Measurements from ENCODE around the gene GRID2. TPM values are rescaled to one million over a fixed set of nuclear protein-coding genes. Genes with fewer than 3 reads are reported as not detected.

Gene GRID2
- polyA plus RNA-seq, 1 donor (not counting 4 experiments of a cell fraction or from before 2014, with no cell fraction given) = not detected

DNA sequence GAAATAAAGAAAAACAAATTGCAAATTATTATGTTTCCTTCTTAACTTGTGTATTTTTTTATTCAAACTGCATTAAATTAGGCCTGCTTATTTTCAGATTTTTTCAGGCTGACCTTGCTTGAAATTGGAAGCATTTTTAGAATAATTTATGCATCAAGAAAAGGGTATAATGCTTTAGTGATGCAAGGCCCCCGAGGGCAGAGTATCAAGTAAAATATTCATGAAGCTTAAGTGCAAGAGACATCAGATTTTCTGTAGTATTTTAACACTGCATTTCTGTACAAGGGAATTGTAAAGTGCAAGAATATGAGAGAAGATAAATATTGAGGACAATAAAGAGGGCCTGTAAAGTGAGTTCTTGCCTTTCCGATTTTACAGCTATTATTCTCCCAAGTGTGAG lies 1039.0 kb downstream of the GRID2 start:
- H3K9me1 ChIP-seq (ENCODE audit: control insufficient read depth, extremely low read depth, insufficient read depth, low read length) = no peaks in the 10 kb centered on the region
- H2AFZ ChIP-seq (ENCODE audit: control insufficient read depth, low read length) = no peak overlapping the region
- dilution Hi-C loops (cut with MboI; ENCODE audit: extremely low pct_ligation_motif_present, low sequenced_read_pairs) = no loop called here
- H3K4me1 ChIP-seq (ENCODE audit: control insufficient read depth, extremely low read depth, insufficient read depth, low read length) = no peaks in the 10 kb centered on the region
- no peaks in the 10 kb centered on the region for H3K79me2 ChIP-seq (ENCODE audit: control insufficient read depth, insufficient read depth, low read length)
- TF ChIP-seq EZH2 (IDR thresholded peaks at IDR 0.05; ENCODE audit: low read length) = no peak
- TF ChIP-seq, protein P1, sequence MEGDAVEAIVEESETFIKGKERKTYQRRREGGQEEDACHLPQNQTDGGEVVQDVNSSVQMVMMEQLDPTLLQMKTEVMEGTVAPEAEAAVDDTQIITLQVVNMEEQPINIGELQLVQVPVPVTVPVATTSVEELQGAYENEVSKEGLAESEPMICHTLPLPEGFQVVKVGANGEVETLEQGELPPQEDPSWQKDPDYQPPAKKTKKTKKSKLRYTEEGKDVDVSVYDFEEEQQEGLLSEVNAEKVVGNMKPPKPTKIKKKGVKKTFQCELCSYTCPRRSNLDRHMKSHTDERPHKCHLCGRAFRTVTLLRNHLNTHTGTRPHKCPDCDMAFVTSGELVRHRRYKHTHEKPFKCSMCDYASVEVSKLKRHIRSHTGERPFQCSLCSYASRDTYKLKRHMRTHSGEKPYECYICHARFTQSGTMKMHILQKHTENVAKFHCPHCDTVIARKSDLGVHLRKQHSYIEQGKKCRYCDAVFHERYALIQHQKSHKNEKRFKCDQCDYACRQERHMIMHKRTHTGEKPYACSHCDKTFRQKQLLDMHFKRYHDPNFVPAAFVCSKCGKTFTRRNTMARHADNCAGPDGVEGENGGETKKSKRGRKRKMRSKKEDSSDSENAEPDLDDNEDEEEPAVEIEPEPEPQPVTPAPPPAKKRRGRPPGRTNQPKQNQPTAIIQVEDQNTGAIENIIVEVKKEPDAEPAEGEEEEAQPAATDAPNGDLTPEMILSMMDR (optimal IDR thresholded peaks at IDR 0.05 in 1 of 3, IDR thresholded peaks at IDR 0.05 in 1 of 3, conservative IDR thresholded peaks at IDR 0.05 in 1 of 3; ENCODE audit: extremely low read depth in 1 of 3, insufficient read depth in 2 of 3, low read length in 3 of 3) = no peak
- no peak overlapping the region for H3K9ac ChIP-seq (ENCODE audit: control insufficient read depth, extremely low read depth, insufficient read depth, low read length)
- no peaks in the 10 kb centered on the region for H3K9me3 ChIP-seq (ENCODE audit: control insufficient read depth, low read depth, low read length)
- no peak overlapping the region for H3K4me2 ChIP-seq (ENCODE audit: control insufficient read depth, extremely low read depth, insufficient read depth, low read depth, low read length)
- no peak overlapping the region for H3K27ac ChIP-seq (ENCODE audit: control insufficient read depth, insufficient read depth, low read length)
- H3K36me3 ChIP-seq (ENCODE audit: control insufficient read depth in 2 of 2, extremely low read depth in 1 of 2, insufficient read depth in 2 of 2, low read length in 2 of 2) = no peaks in the 10 kb centered on the region
- H4K20me1 ChIP-seq (ENCODE audit: control insufficient read depth, extremely low read depth, insufficient read depth, low read length) = no peaks in the 10 kb centered on the region
- H3K4me3 ChIP-seq (ENCODE audit: control insufficient read depth in 2 of 3, extremely low read depth in 1 of 3, insufficient read depth in 2 of 3, low read depth in 1 of 3, low read length in 3 of 3) = no peak overlapping the region
- no peaks in the 10 kb centered on the region for H3K27me3 ChIP-seq (ENCODE audit: control insufficient read depth, extremely low read depth, insufficient read depth, low read length)
- DNase-seq (ENCODE audit: low read depth, low spot score) (no peak), FAIRE-seq (no peak)

DNA sequence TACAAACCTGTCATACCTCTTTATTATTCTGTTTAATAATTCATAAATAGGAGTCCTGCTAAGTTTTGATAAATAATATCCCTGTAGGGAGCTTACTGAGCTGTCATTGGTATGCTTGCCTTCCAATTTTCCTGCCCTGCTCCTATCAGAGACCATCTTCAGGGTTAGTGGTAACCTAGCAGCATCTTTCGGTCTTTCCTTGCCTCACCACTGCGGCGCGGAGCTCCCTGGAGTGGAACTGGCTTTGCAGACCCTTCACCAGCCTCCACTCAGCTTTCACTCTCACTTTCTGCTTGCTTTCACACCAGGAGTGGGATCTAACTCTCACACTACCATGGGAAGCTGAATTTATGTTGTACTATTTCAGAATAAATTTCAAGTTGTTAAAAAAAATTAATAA lies 1043.1 kb downstream of the GRID2 start:
- Histone ChIP-seq H3K9me3 (ENCODE audit: control insufficient read depth, low read depth, low read length) (no peaks in the 10 kb centered on the region), H3K27me3 (ENCODE audit: control insufficient read depth, extremely low read depth, insufficient read depth, low read length) (no peaks in the 10 kb centered on the region), H3K9ac (ENCODE audit: control insufficient read depth, extremely low read depth, insufficient read depth, low read length) (no peak overlapping the region), H3K9me1 (ENCODE audit: control insufficient read depth, extremely low read depth, insufficient read depth, low read length) (no peaks in the 10 kb centered on the region), H3K4me3 (ENCODE audit: control insufficient read depth in 2 of 3, extremely low read depth in 1 of 3, insufficient read depth in 2 of 3, low read depth in 1 of 3, low read length in 3 of 3) (no peak overlapping the region), H4K20me1 (ENCODE audit: control insufficient read depth, extremely low read depth, insufficient read depth, low read length) (no peaks in the 10 kb centered on the region), H3K36me3 (ENCODE audit: control insufficient read depth in 2 of 2, extremely low read depth in 1 of 2, insufficient read depth in 2 of 2, low read length in 2 of 2) (no peaks in the 10 kb centered on the region), H3K4me2 (ENCODE audit: control insufficient read depth, extremely low read depth, insufficient read depth, low read depth, low read length) (no peak overlapping the region), H2AFZ (ENCODE audit: control insufficient read depth, low read length) (no peak overlapping the region), H3K27ac (ENCODE audit: control insufficient read depth, insufficient read depth, low read length) (no peak overlapping the region), H3K4me1 (ENCODE audit: control insufficient read depth, extremely low read depth, insufficient read depth, low read length) (no peaks in the 10 kb centered on the region), H3K79me2 (ENCODE audit: control insufficient read depth, insufficient read depth, low read length) (no peaks in the 10 kb centered on the region)
- FAIRE-seq = no peak
- no peak for TF ChIP-seq EZH2 (IDR thresholded peaks at IDR 0.05; ENCODE audit: low read length)
- TF ChIP-seq, protein P1 (optimal IDR thresholded peaks at IDR 0.05 in 1 of 3, IDR thresholded peaks at IDR 0.05 in 1 of 3, conservative IDR thresholded peaks at IDR 0.05 in 1 of 3; ENCODE audit: extremely low read depth in 1 of 3, insufficient read depth in 2 of 3, low read length in 3 of 3) = no peak
- dilution Hi-C loops (cut with MboI; ENCODE audit: extremely low pct_ligation_motif_present, low sequenced_read_pairs) = no loop called here
- no peak for DNase-seq (ENCODE audit: low read depth, low spot score)
